Measurements from ENCODE around the gene NTF3.

NTF3 gene

GRCh38 chr12:5511644-5512600 is 80.0 kb downstream of the NTF3 start:
- DNase-seq (ENCODE audit: low spot score), result peak; percentile 10

GRCh38 chr12:5512601-5512970 is 80.7 kb downstream of the NTF3 start:
- DNase-seq (ENCODE audit: low spot score), result no peak

- DNase-seq (ENCODE audit: low spot score), result no peak
Measured at GRCh38 chr12:5513406-5513805, 81.5 kb downstream of the NTF3 start.

GRCh38 chr12:5514016-5514415 is 82.1 kb downstream of the NTF3 start:
- DNase-seq (ENCODE audit: low spot score), result no peak

- DNase-seq (ENCODE audit: low spot score), result no peak
Measured at GRCh38 chr12:5514545-5514944, 82.6 kb downstream of the NTF3 start.

GRCh38 chr12:5515458-5515857 is 83.5 kb downstream of the NTF3 start:
- DNase-seq (ENCODE audit: low spot score), result no peak

- DNase-seq (ENCODE audit: low spot score), result no peak
Measured at GRCh38 chr12:5516371-5517241, 84.7 kb downstream of the NTF3 start.

- no peak for DNase-seq (ENCODE audit: low spot score)
Measured at GRCh38 chr12:5518584-5519365, 86.9 kb downstream of the NTF3 start.

GRCh38 chr12:5520037-5520436 is 88.1 kb downstream of the NTF3 start:
- no peak for DNase-seq (ENCODE audit: low spot score)

- DNase-seq (ENCODE audit: low spot score), result no peak
Measured at GRCh38 chr12:5520831-5521230, 88.9 kb downstream of the NTF3 start.

GRCh38 chr12:5521456-5522325 is 89.8 kb downstream of the NTF3 start:
- DNase-seq (ENCODE audit: low spot score), result no peak

GRCh38 chr12:5522432-5523335 is 90.8 kb downstream of the NTF3 start:
- DNase-seq (ENCODE audit: low spot score), result no peak

GRCh38 chr12:5523396-5524115 is 91.6 kb downstream of the NTF3 start:
- DNase-seq (ENCODE audit: low spot score), result no peak

- no peak for DNase-seq (ENCODE audit: low spot score)
Measured at GRCh38 chr12:5524116-5524768, 92.3 kb downstream of the NTF3 start.

GRCh38 chr12:5524769-5525436 is 93.0 kb downstream of the NTF3 start:
- no peak for DNase-seq (ENCODE audit: low spot score)

- no peak for DNase-seq (ENCODE audit: low spot score)
Measured at GRCh38 chr12:5525783-5526367, 94.0 kb downstream of the NTF3 start.

GRCh38 chr12:5533368-5533767 is 101.5 kb downstream of the NTF3 start:
- DNase-seq (ENCODE audit: low spot score), result no peak

Measured in hematopoietic multipotent progenitor cell treated with erythropoietin and hydrocortisone succinate and interleukin-3 and kit ligand, for 15 days (in vitro differentiated cells).